Mammary epithelial cell (primary cell): Measurements from ENCODE around the gene NPR3.

ENCODE experiments used
- CTCF ChIP-seq, 2 donors: IDR thresholded peaks in 1 of 2; conservative IDR thresholded peaks in 1 of 2; 2 replicates each; pipeline ENCODE4 v1.5.1; 2011 to 2012; ENCODE audit warnings: inconsistent platforms in 2 of 2, low read length in 2 of 2, mild to moderate bottlenecking in 2 of 2, control low read depth in 1 of 2, low read depth in 1 of 2; ENCODE audit not compliant: insufficient read depth in 1 of 2; ENCODE audit errors: extremely low read depth in 1 of 2
- EZH2 ChIP-seq: IDR thresholded peaks from 2 replicates; pipeline ENCODE4 v1.6.1; 2012; ENCODE audit warnings: low read length, inconsistent platforms, borderline replicate concordance

DNA sequence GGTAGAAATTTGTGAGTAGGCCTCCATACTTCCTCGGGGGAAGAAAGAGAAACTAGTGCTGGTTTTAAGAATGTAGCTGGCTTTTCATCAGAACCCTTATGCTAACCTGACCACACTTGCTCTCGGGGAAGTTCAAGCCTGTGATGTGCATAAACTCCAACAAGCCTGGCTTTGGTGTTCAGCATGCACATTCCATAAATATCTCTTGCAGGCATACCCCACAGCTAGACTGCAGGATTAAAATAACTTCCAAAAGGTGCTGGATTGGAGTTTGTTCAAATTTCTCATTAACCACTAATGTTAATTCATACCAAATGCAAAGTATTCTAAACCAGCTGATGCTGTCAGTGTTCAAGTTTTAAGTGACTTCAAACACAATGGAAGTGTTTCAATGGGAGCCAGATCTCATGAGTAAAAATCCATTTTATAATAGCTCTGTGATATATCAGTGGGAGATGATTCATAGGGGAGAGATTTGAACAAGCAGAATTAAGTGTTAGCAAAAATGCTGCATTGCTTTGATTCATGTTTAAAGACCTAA lies 79.4 kb downstream of the NPR3 start:
- TF ChIP-seq CTCF (conservative IDR thresholded peaks at IDR 0.05 in 1 of 2, IDR thresholded peaks at IDR 0.05 in 1 of 2; ENCODE audit: extremely low read depth in 1 of 2, insufficient read depth in 1 of 2, low read depth in 1 of 2, low read length in 2 of 2) (no peak), EZH2 (no peak)
